GM06990 (cell line): Measurements from ENCODE around the gene NAA38.
A peak's percentile ranks its signal among the peaks of the same experiment; 100 is the strongest.

ENCODE experiments used
- DNase-seq: peaks from one replicate; pipeline ENCODE4 v3.0.0-alpha.2; 2011; ENCODE audit not compliant: insufficient read length; ENCODE audit errors: extremely low read depth
- H3K27me3 ChIP-seq: replicated peaks from 2 replicates; pipeline ENCODE4 v1.6.0; 2011; ENCODE audit warnings: low read length; ENCODE audit not compliant: control insufficient read depth, insufficient read depth
- H3K36me3 ChIP-seq: 2 replicates; pipeline ENCODE4 v1.5.1; 2011; ENCODE audit warnings: low read length; ENCODE audit not compliant: control insufficient read depth, insufficient read depth
- H3K4me3 ChIP-seq: replicated peaks from 2 replicates; pipeline ENCODE4 v1.5.1; 2011; ENCODE audit warnings: low read depth, mild to moderate bottlenecking, control low read depth, low read length
- TF ChIP-seq, protein P1 (sequence below): IDR thresholded peaks from 2 replicates; pipeline ENCODE4 v1.5.1; 2011; ENCODE audit warnings: low read length, control low read depth, mild to moderate bottlenecking, inconsistent platforms; ENCODE audit not compliant: insufficient read depth, poor library complexity, severe bottlenecking

NAA38 gene

DNA sequence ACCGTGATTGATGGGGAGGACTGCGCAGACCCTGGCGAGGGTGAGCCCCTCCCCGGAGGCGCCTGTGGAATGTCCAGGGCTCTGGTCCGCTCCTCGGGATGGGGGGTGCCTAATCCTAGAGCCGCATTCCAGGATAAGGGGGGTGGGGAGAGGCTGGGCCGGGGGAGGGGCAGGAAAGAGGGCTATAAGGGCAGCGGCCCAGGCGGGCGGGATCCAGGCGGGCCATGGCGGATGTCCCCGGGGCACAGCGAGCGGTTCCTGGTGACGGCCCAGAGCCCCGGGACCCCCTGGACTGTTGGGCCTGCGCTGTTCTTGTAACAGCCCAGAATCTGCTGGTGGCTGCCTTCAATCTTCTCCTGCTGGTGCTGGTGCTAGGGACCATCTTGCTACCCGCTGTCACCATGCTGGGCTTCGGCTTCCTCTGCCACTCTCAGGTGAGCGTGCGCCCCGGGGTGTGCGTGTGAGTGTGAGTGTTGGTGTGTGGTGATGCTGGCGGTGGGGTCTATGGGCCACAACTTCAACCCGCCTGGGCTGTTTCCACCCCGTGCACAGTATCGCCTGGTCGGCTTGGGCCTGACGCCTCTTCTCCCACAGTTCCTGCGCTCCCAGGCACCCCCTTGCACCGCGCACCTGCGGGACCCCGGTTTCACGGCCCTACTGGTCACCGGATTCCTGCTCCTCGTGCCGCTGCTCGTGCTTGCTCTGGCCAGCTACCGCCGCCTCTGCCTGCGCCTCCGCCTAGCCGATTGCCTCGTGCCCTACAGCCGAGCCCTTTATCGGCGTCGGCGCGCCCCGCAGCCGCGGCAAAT lies 2.3 kb downstream of the NAA38 start, which contains the start of gene TMEM88:
TMEM88 (plus strand) TSS at position 216 of the 809 bp plus-strand sequence; CDS start at position 225, 9 bp downstream.
- H3K27me3 ChIP-seq, result no peaks in the 10 kb centered on the region
- TF ChIP-seq, protein P1, sequence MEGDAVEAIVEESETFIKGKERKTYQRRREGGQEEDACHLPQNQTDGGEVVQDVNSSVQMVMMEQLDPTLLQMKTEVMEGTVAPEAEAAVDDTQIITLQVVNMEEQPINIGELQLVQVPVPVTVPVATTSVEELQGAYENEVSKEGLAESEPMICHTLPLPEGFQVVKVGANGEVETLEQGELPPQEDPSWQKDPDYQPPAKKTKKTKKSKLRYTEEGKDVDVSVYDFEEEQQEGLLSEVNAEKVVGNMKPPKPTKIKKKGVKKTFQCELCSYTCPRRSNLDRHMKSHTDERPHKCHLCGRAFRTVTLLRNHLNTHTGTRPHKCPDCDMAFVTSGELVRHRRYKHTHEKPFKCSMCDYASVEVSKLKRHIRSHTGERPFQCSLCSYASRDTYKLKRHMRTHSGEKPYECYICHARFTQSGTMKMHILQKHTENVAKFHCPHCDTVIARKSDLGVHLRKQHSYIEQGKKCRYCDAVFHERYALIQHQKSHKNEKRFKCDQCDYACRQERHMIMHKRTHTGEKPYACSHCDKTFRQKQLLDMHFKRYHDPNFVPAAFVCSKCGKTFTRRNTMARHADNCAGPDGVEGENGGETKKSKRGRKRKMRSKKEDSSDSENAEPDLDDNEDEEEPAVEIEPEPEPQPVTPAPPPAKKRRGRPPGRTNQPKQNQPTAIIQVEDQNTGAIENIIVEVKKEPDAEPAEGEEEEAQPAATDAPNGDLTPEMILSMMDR, result no peak
- peaks cover 22% of the 10 kb centered on the region for H3K36me3 ChIP-seq
- no peak for DNase-seq
- peak within 1 kb of the TSS; percentile 82 for H3K4me3 ChIP-seq

DNA sequence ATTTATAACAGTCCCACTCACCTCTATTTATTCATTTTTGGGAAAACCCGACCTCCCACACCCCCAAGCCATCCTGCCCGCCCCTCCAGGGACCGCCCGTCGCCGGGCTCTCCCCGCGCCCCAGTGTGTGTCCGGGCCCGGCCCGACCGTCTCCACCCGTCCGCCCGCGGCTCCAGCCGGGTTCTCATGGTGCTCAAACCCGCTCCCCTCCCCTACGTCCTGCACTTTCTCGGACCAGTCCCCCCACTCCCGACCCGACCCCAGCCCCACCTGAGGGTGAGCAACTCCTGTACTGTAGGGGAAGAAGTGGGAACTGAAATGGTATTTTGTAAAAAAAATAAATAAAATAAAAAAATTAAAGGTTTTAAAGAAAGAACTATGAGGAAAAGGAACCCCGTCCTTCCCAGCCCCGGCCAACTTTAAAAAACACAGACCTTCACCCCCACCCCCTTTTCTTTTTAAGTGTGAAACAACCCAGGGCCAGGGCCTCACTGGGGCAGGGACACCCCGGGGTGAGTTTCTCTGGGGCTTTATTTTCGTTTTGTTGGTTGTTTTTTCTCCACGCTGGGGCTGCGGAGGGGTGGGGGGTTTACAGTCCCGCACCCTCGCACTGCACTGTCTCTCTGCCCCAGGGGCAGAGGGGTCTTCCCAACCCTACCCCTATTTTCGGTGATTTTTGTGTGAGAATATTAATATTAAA lies 3.1 kb downstream of the NAA38 start:
- TF ChIP-seq, protein P1, result no peak
- Histone ChIP-seq H3K4me3 (no peak overlapping the region), H3K36me3 (peaks cover 29% of the 10 kb centered on the region), H3K27me3 (no peaks in the 10 kb centered on the region)
- no peak for DNase-seq

DNA sequence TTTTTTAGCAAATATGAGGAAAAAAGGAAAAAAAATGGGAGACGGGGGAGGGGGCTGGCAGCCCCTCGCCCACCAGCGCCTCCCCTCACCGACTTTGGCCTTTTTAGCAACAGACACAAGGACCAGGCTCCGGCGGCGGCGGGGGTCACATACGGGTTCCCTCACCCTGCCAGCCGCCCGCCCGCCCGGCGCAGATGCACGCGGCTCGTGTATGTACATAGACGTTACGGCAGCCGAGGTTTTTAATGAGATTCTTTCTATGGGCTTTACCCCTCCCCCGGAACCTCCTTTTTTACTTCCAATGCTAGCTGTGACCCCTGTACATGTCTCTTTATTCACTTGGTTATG lies 3.7 kb downstream of the NAA38 start:
- H3K27me3 ChIP-seq, result no peaks in the 10 kb centered on the region
- H3K36me3 ChIP-seq, result peaks cover 30% of the 10 kb centered on the region
- H3K4me3 ChIP-seq, result no peak overlapping the region
- TF ChIP-seq, protein P1, result no peak
- no peak for DNase-seq

DNA sequence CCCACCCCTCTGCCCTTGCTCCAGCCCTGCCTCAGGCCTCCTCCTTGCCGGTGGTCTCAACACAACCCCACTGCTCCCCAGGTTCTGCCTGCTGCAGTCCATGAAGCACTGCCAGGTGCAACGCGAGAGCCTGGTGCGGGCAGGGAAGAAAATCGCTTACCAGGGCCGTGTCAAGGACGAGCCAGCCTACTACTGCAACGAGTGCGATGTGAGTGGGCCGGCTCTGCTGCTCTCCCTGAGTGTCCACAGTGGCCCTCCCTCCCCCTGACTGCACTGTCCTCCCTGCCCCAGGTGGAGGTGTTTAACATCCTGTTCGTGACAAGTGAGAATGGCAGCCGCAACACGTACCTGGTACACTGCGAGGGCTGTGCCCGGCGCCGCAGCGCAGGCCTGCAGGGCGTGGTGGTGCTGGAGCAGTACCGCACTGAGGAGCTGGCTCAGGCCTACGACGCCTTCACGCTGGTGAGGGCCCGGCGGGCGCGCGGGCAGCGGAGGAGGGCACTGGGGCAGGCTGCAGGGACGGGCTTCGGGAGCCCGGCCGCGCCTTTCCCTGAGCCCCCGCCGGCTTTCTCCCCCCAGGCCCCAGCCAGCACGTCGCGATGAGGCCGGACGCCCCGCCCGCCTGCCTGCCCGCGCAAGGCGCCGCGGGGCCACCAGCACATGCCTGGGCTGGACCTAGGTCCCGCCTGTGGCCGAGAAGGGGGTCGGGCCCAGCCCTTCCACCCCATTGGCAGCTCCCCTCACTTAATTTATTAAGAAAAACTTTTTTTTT lies 4.3 kb downstream of the NAA38 start:
- no peak overlapping the region for H3K4me3 ChIP-seq
- TF ChIP-seq, protein P1, result no peak
- DNase-seq, result no peak
- H3K36me3 ChIP-seq, result peaks cover 33% of the 10 kb centered on the region
- no peaks in the 10 kb centered on the region for H3K27me3 ChIP-seq

DNA sequence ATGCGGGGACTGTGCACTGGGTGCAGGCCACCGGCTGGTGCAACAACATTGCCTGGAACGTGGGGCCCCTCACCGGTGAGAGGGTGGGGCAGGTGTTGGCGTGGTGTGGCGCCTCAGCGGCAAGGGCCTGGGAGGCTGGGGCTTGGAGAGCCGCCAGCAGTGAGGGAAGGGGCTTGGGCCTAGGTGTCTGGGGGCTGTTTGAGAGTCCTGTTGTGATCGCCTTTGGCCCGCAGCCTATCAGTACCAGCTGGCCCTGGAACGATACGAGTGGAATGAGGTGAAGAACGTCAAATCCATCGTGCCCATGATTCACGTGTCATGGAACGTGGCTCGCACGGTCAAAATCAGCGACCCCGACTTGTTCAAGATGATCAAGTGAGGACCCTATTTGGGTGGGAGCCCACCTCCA lies 5.1 kb downstream of the NAA38 start:
- TF ChIP-seq, protein P1, result no peak
- H3K27me3 ChIP-seq, result no peaks in the 10 kb centered on the region
- DNase-seq, result no peak
- no peak overlapping the region; the same call in 1 of the 2 replicates for H3K4me3 ChIP-seq
- peaks cover 38% of the 10 kb centered on the region for H3K36me3 ChIP-seq
